Endothelial cell of umbilical vein (primary cell): ENCODE data around the gene LONRF3. TPM values are rescaled to one million over a fixed set of nuclear protein-coding genes. Genes with fewer than 3 reads are reported as not detected.
"Not testable (repeated sequence)": the region's sequence is repeated elsewhere in the genome, so short reads cannot be mapped to it uniquely, and the experiment has no call there.

Experiments
- BruUV-seq: library from RNA; stranded (reverse); fragments of 400-500 nt; replicated peaks from 2 replicates; lab custom pipeline; 2021; lab: Mats Ljungman, UMichigan
- CTCF ChIA-PET: fragments of 300-600, 350-600 bp; sonication (Branson Sonifier 250); formaldehyde crosslinking; loops from one replicate; lab custom pipeline; 2021; ENCODE audit warnings: antibody characterized with exemption, inconsistent platforms; lab: Charles Lee
- POLR2A ChIA-PET: fragments of 300-600, 350-600 bp; sonication (Branson Sonifier 250); formaldehyde crosslinking; loops from one replicate; lab custom pipeline; 2021; ENCODE audit warnings: antibody characterized with exemption, inconsistent platforms; lab: Charles Lee
- DNase-seq: peaks from one replicate; pipeline ENCODE4 v3.0.0-alpha.2; 2011; ENCODE audit warnings: low read depth, low spot score
- FAIRE-seq: peaks from 2 replicates; lab custom pipeline; 2011; peaks lifted over from hg19 to GRCh38; lab: Jason Lieb, UNC
- H2AFZ ChIP-seq: 2 replicates; pipeline ENCODE4 v1.6.0; 2012; ENCODE audit warnings: low read depth, low read length, control low read depth, inconsistent platforms
- H3K27ac ChIP-seq: 2 replicates; pipeline ENCODE4 v1.5.1; 2011; ENCODE audit warnings: low read depth, mild to moderate bottlenecking, control low read depth, low read length, moderate library complexity; ENCODE audit not compliant: insufficient read depth
- H3K27me3 ChIP-seq, 2 experiments: 2 replicates each; pipeline versions ENCODE4 v1.6.0 to v1.6.1; 2011; ENCODE audit warnings: low read length in 2 of 2, mixed read lengths in 1 of 2; ENCODE audit not compliant: control insufficient read depth in 2 of 2, insufficient read depth in 2 of 2
- H3K36me3 ChIP-seq, 2 experiments: 2 replicates in 1 of 2; 3 replicates in 1 of 2; pipeline ENCODE4 v1.5.1; 2011; ENCODE audit warnings: low read length in 2 of 2, mild to moderate bottlenecking in 1 of 2, moderate library complexity in 1 of 2; ENCODE audit not compliant: control insufficient read depth in 2 of 2, insufficient read depth in 2 of 2; ENCODE audit errors: extremely low read depth in 1 of 2
- H3K4me1 ChIP-seq: 3 replicates; pipeline ENCODE4 v1.5.1; 2011; ENCODE audit warnings: mild to moderate bottlenecking, low read length; ENCODE audit not compliant: control insufficient read depth, insufficient read depth; ENCODE audit errors: extremely low read depth
- H3K4me2 ChIP-seq: 2 replicates; pipeline ENCODE4 v1.6.1; 2011; ENCODE audit warnings: low read length, control low read depth, mixed read lengths; ENCODE audit not compliant: insufficient read depth
- H3K4me3 ChIP-seq, 3 experiments: fragments of 200-600 bp in 1 of 3; sonication (generic), shearing (Covaris generic) in 1 of 3; replicated peaks in 1 of 3; 2 replicates each; pipeline ENCODE4 v1.5.1; 2011 to 2016; ENCODE audit warnings: control low read depth in 3 of 3, low read length in 3 of 3, mild to moderate bottlenecking in 2 of 3, inconsistent platforms in 1 of 3, low read depth in 1 of 3, moderate library complexity in 1 of 3; ENCODE audit not compliant: insufficient read depth in 1 of 3
- H3K79me2 ChIP-seq: 2 replicates; pipeline ENCODE4 v1.6.0; 2012; ENCODE audit warnings: low read length, inconsistent platforms; ENCODE audit not compliant: control insufficient read depth, insufficient read depth
- H3K9ac ChIP-seq: replicated peaks from 2 replicates; pipeline ENCODE3; 2011; ENCODE audit warnings: low read length, control low read depth; ENCODE audit not compliant: insufficient read depth; ENCODE audit errors: extremely low read depth
- H3K9me1 ChIP-seq: replicated peaks from 3 replicates; pipeline ENCODE4 v1.6.0; 2011; ENCODE audit warnings: mild to moderate bottlenecking, low read length; ENCODE audit not compliant: control insufficient read depth, insufficient read depth; ENCODE audit errors: extremely low read depth
- H3K9me3 ChIP-seq: replicated peaks from 2 replicates; pipeline ENCODE4 v1.5.1; 2012; ENCODE audit warnings: low read length, inconsistent platforms; ENCODE audit not compliant: control insufficient read depth, insufficient read depth
- H4K20me1 ChIP-seq: replicated peaks from 2 replicates; pipeline ENCODE3; 2011; ENCODE audit warnings: mild to moderate bottlenecking, low read length; ENCODE audit not compliant: control insufficient read depth, insufficient read depth; ENCODE audit errors: extremely low read depth
- EZH2 ChIP-seq: IDR thresholded peaks from 2 replicates; pipeline ENCODE4 v1.6.1; 2012; ENCODE audit warnings: borderline replicate concordance, low read depth, mild to moderate bottlenecking, moderate library complexity, low read length, inconsistent platforms; ENCODE audit not compliant: severe bottlenecking
- FOS ChIP-seq: IDR thresholded peaks from 2 replicates; pipeline ENCODE4 v1.6.1; 2011; ENCODE audit warnings: mild to moderate bottlenecking, low read length, moderate library complexity, borderline replicate concordance; ENCODE audit not compliant: insufficient read depth
- GATA2 ChIP-seq: IDR thresholded peaks from 2 replicates; pipeline ENCODE4 v1.7.0; 2011; ENCODE audit warnings: low read depth, mild to moderate bottlenecking, moderate library complexity, mixed read lengths, low read length; ENCODE audit not compliant: insufficient read length, insufficient read depth
- JUN ChIP-seq: IDR thresholded peaks from 2 replicates; pipeline ENCODE4 v1.6.1; 2011; ENCODE audit warnings: borderline replicate concordance, low read depth; ENCODE audit not compliant: insufficient read length, insufficient read depth
- MYC ChIP-seq: IDR thresholded peaks from one replicate; pipeline ENCODE4 v1.6.1; 2011; ENCODE audit warnings: mild to moderate bottlenecking, low read depth, low read length
- POLR2A ChIP-seq: IDR thresholded peaks from 2 replicates; pipeline ENCODE4 v1.6.1; 2012; ENCODE audit warnings: low read depth, mild to moderate bottlenecking, control low read depth, low read length
- POLR2AphosphoS5 ChIP-seq: IDR thresholded peaks from 2 replicates; pipeline ENCODE4 v1.6.1; 2012; ENCODE audit warnings: low read depth, mild to moderate bottlenecking, control low read depth, low read length, moderate library complexity; ENCODE audit not compliant: insufficient read depth
- dilution Hi-C: fragments of 300-500 bp; cut with MboI; formaldehyde crosslinking; loops from one replicate; pipeline ENCODE4 v1.15.0; 2019; ENCODE audit warnings: low sequenced_read_pairs; ENCODE audit not compliant: extremely low pct_ligation_motif_present
- intact Hi-C: fragments of 100-400 bp; cut with micrococcal nuclease; formaldehyde crosslinking; loops from one replicate; pipeline ENCODE4 v1.10.0; 2022
- polyA plus RNA-seq, 4 experiments: library from polyadenylated mRNA; depleted of rRNA in 3 of 4; stranded (reverse) in 3 of 4; unstranded in 1 of 4; fragments of >200 nt; gene quantifications; 2 replicates each; pipeline versions ENCODE4 v1.2.1 to v1.2.3, GENCODE V29; 2011 to 2012; ENCODE audit warnings: missing spikeins in 1 of 4
- total RNA-seq: library from RNA; stranded (reverse); gene quantifications from 2 replicates; pipeline ENCODE4 v1.2.3, GENCODE V29; 2021
- TF ChIP-seq, protein P1 (sequence below), 2 donors: IDR thresholded peaks; 1 replicate in 1 of 2; 2 replicates in 1 of 2; pipeline ENCODE4 v1.5.1; 2011; ENCODE audit warnings: low read length in 2 of 2, mild to moderate bottlenecking in 2 of 2, moderate library complexity in 2 of 2, control low read depth in 1 of 2, inconsistent platforms in 1 of 2, low read depth in 1 of 2; ENCODE audit not compliant: insufficient read depth in 1 of 2; ENCODE audit errors: extremely low read depth in 1 of 2
- TF ChIP-seq, protein P2 (sequence below): IDR thresholded peaks from 2 replicates; pipeline ENCODE4 v1.6.1; 2011; ENCODE audit not compliant: insufficient read depth, insufficient read length

LONRF3 gene
- total and polyA plus RNA-seq, 2 donors (not counting 3 experiments of a cell fraction or from before 2014, with no cell fraction given): 4.4 to 13.3 TPM

DNA sequence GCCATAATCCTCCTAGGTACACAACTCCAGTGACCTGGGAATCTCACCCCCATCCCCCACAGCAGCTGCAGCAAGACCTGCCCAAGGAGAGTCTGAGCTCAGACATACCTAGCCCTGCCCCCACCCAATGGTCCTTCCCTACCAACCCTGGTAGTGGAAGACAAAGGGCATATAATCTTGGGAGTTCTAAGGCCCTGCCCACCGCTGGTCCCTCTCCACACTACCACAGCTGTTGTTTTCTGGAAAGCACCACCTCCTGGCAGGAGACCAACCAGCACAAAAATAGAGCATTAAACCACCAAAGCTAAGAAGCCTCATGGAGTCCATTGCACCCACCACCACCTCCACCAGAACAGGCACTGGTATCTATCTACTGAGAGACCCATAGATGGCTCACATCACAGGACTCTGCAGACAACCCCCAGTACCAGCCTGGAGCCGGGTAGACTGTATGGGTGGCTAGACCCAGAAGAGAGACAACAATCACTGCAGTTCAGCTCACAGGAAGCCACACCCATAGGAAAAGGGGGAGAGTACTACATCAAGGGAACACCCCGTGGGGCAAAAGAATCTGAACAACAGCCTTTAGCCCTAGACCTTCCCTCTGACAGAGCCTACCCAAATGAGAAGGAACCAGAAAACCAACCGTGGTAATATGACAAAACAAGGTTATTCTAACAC, 18.2 kb downstream of the LONRF3 start:
- H3K9ac ChIP-seq, H3K27ac ChIP-seq, BruUV-seq, H3K9me1 ChIP-seq, H3K4me3 ChIP-seq, H3K79me2 ChIP-seq, dilution Hi-C loops, H3K4me1 ChIP-seq, CTCF ChIA-PET, H2AFZ ChIP-seq, intact Hi-C loops, DNase-seq, FAIRE-seq, H3K27me3 ChIP-seq, H3K9me3 ChIP-seq, H3K4me2 ChIP-seq, H4K20me1 ChIP-seq, POLR2A ChIA-PET, H3K36me3 ChIP-seq: not testable (repeated sequence)

DNA sequence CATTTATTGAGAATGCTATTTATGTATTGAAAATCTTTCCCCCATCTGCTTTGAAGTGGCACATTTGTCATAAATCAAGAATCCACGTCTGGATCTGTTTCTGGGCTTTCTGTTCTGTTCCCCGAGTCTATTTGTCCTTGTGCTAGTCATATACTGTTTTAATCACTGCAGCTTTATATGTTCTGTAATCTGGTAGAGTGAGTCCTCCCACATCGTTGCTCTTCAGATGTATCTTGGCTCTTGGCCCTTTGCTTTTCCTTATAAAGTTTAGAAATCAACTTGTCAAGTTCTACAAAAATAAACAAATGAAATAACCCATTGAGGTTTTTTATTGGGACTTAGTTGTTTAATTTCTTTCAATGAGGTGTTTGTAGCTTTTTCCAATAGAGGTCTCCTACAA, 29.0 kb downstream of the LONRF3 start:
- dilution Hi-C loops: no loop called here
- no peaks in the 10 kb centered on the region for H3K79me2 ChIP-seq
- FAIRE-seq (no peak), DNase-seq (no peak)
- intact Hi-C loops: loop anchor here (5.0 kb wide), 1 partner anchor 234 kb away; the partner anchor contains the start of gene PGRMC1
- ChIA-PET CTCF (interaction anchor here (4.8 kb wide), 1 partner anchor 63 kb away, joined by 37 read pairs; no protein-coding TSS in a partner anchor), POLR2A (no interaction called here)
- H3K27me3 ChIP-seq: no peaks in the 10 kb centered on the region
- H4K20me1 ChIP-seq: no peaks in the 10 kb centered on the region
- H3K4me2 ChIP-seq: no peak overlapping the region
- no peak overlapping the region for H2AFZ ChIP-seq
- BruUV-seq: no TSS peak
- H3K27ac ChIP-seq: no peak overlapping the region
- no peak overlapping the region for H3K4me3 ChIP-seq
- peaks cover 14% of the 10 kb centered on the region for H3K4me1 ChIP-seq
- no peak overlapping the region for H3K9ac ChIP-seq
- TF ChIP-seq POLR2A (no peak), POLR2AphosphoS5 (no peak), GATA2 (no peak), EZH2 (no peak), JUN (no peak), MYC (no peak), FOS (no peak)
- TF ChIP-seq, protein P1, sequence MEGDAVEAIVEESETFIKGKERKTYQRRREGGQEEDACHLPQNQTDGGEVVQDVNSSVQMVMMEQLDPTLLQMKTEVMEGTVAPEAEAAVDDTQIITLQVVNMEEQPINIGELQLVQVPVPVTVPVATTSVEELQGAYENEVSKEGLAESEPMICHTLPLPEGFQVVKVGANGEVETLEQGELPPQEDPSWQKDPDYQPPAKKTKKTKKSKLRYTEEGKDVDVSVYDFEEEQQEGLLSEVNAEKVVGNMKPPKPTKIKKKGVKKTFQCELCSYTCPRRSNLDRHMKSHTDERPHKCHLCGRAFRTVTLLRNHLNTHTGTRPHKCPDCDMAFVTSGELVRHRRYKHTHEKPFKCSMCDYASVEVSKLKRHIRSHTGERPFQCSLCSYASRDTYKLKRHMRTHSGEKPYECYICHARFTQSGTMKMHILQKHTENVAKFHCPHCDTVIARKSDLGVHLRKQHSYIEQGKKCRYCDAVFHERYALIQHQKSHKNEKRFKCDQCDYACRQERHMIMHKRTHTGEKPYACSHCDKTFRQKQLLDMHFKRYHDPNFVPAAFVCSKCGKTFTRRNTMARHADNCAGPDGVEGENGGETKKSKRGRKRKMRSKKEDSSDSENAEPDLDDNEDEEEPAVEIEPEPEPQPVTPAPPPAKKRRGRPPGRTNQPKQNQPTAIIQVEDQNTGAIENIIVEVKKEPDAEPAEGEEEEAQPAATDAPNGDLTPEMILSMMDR (IDR thresholded peaks at IDR 0.05; ENCODE audit: extremely low read depth in 1 of 2, insufficient read depth in 1 of 2, low read depth in 1 of 2, low read length in 2 of 2): no peak
- TF ChIP-seq, protein P2, sequence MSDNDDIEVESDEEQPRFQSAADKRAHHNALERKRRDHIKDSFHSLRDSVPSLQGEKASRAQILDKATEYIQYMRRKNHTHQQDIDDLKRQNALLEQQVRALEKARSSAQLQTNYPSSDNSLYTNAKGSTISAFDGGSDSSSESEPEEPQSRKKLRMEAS: no peak
- H3K36me3 ChIP-seq: no peaks in the 10 kb centered on the region
- no peaks in the 10 kb centered on the region for H3K9me1 ChIP-seq
- no peaks in the 10 kb centered on the region for H3K9me3 ChIP-seq
